Fibroblast of mammary gland (primary cell): ENCODE results near the gene CADPS2.

Experiments used
- DNase-seq: peaks from one replicate; pipeline ENCODE4 v3.0.0-alpha.2; 2010; ENCODE audit warnings: low read depth
- H3K4me3 ChIP-seq: 2 replicates; pipeline ENCODE4 v1.5.1; 2011; ENCODE audit warnings: low read depth, mild to moderate bottlenecking, low read length, moderate library complexity; ENCODE audit not compliant: control insufficient read depth
- CTCF ChIP-seq: conservative IDR thresholded peaks from 2 replicates; pipeline ENCODE4 v1.5.1; 2011; ENCODE audit warnings: low read depth, low read length, inconsistent platforms; ENCODE audit not compliant: control insufficient read depth, insufficient read depth

The CADPS2 gene

GRCh38 chr7:122269241-122269640 is 617.0 kb downstream of the CADPS2 start:
- no peak for DNase-seq
- no peak overlapping the region for H3K4me3 ChIP-seq
- no peak for TF ChIP-seq CTCF
